Activated naive CD4-positive, alpha-beta T cell treated with anti-CD3 and anti-CD28 coated beads for 36 hours (primary cell): ENCODE measurements around the gene MCUR1. TPM values are rescaled to one million over a fixed set of nuclear protein-coding genes. Genes with fewer than 3 reads are reported as not detected.

ENCODE experiments used
- CTCF ChIA-PET: fragments of 350-600 bp; sonication (Branson Sonifier 250); formaldehyde crosslinking; loops from one replicate; lab custom pipeline; 2021; ENCODE audit warnings: antibody characterized with exemption; lab: Charles Lee
- DNase-seq: peaks from one replicate; pipeline ENCODE4 v3.0.0-alpha.2; 2020
- H3K27ac Mint-ChIP-seq: one replicate; pipeline ENCODE4 v1.8.0; 2021; ENCODE audit warnings: mild to moderate bottlenecking, mixed read lengths
- H3K27me3 Mint-ChIP-seq: one replicate; pipeline ENCODE4 v1.8.0; 2021; ENCODE audit warnings: low read depth, mixed read lengths
- H3K36me3 Mint-ChIP-seq: one replicate; pipeline ENCODE4 v1.8.0; 2021; ENCODE audit warnings: low read depth, mixed read lengths
- H3K4me1 Mint-ChIP-seq: one replicate; pipeline ENCODE4 v1.8.0; 2021; ENCODE audit warnings: low read depth, mixed read lengths
- H3K4me3 Mint-ChIP-seq: one replicate; pipeline ENCODE4 v1.8.0; 2021; ENCODE audit warnings: mild to moderate bottlenecking, moderate library complexity, mixed read lengths
- H3K9me3 Mint-ChIP-seq: one replicate; pipeline ENCODE4 v1.8.0; 2021; ENCODE audit warnings: mixed read lengths
- intact Hi-C: fragments of 100-400 bp; cut with micrococcal nuclease; formaldehyde crosslinking; loops from one replicate; pipeline ENCODE4 v1.15.1; 2023
- total RNA-seq, 2 experiments: library from RNA; stranded (reverse); gene quantifications; one replicate each; pipeline ENCODE4 v1.2.3, GENCODE V29; 2021

MCUR1 gene
- total RNA-seq, 2 experiments from 2014 or later: 27.1 to 28.3 TPM

DNA sequence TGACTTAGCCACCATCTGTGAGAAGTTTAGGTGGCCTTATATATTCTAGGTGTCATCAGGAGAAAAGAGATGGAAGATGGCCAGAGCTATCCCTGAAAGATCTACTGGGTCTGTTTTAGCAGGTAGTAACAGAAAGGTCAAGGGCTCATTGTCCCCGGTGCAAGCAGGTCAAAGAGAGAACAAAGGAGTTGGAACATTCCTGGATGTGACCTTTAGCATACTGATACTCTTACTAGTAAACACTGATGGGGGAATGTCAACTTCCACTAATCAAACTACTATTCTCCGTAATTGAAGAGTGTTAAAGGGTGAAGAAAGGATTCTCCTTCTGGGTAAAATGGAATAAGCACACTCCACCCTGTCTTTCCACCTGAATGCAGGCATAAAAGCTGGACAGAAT lies 4.0 kb upstream of the MCUR1 start:
- no peak for DNase-seq
- Mint-ChIP-seq H3K9me3 (no peaks in the 10 kb centered on the region), H3K4me1 (peaks cover 6% of the 10 kb centered on the region), H3K4me3 (no peak overlapping the region), H3K27me3 (no peaks in the 10 kb centered on the region), H3K36me3 (no peaks in the 10 kb centered on the region), H3K27ac (no peak overlapping the region)
- intact Hi-C loops: no loop called here
- CTCF ChIA-PET: interaction anchor here (1.4 kb wide), 1 partner anchor 56 kb away, joined by 4 read pairs; no protein-coding TSS in a partner anchor

DNA sequence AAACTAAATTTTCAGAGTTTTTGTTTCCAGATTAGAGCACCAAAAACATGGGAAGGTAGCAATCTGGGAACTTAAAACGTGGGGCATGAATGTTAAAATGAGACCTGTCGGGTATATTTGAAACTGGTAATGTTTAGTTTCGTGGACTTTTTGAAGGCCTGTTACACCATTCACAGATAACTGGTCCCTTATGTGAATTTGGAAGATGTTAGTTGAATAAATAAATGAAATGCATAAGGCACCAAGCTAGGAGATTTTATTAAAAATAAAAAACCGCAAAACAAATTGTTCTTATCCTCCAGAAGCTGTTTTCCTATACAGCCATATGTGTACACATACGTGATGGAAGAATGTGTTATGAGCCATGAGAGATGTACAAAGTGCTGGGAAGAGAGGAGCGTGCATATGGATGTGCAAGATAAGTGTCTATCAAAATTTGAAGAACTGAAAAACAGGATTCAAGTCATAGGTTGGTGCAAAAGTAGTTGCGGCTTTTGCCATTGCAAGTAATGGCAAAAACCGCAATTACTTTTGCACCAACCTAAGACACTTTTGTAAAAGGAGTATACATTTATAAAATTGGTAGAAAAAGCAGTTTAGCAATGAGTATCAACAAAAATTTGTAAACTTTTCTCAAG lies 700 bp upstream of the MCUR1 start:
- no peaks in the 10 kb centered on the region for H3K36me3 Mint-ChIP-seq
- CTCF ChIA-PET: interaction anchor here (0.5 kb wide), 1 partner anchor 279 kb away, joined by 4 read pairs; no protein-coding TSS in a partner anchor
- DNase-seq: no peak
- H3K27ac Mint-ChIP-seq: peak overlapping the region; percentile 82
- peak overlapping the region; percentile 72 for H3K4me3 Mint-ChIP-seq
- intact Hi-C loops: loop anchor here (1.0 to 5.0 kb wide), 10 partner anchors 20 to 487 kb away; partner anchors contain the start of genes GFOD1, NOL7, SIRT5 and TBC1D7
- peaks cover 28% of the 10 kb centered on the region for H3K4me1 Mint-ChIP-seq
- H3K27me3 Mint-ChIP-seq: no peaks in the 10 kb centered on the region
- H3K9me3 Mint-ChIP-seq: no peaks in the 10 kb centered on the region

DNA sequence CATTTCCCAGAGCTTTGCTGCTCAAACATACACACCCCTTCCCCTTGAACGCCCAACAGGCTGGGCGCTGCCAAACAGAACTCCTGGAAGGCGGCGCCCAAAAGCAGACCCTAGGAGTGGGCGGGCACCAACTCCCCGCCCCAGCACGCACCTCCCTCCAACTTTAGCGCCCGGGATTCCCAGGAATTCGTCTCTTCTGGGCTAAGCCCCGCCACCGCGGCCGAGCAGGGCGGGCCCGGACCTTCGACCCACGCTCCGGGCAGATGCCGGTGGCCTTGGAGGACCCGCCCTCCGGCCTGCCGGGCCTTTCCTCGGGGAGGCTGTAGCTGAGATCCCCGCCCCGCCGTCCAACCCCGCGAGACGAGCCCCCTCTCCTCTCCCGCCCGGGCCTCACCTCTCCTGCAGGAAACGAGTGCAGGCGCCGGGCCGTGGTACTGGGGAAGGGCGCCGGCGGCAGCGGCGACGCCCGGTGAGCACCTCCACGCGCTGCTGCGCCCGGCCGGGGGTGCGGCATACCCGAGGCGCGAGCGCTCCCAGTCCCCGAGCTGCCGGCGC lies 659 bp downstream of the MCUR1 start:
- CTCF ChIA-PET: interaction anchor here (0.6 to 1.3 kb wide), 4 partner anchors 11 to 254 kb away, joined by 3 to 4 read pairs (median 3); no protein-coding TSS in a partner anchor
- intact Hi-C loops: loop anchor here (1.0 to 5.0 kb wide), 10 partner anchors 19 to 485 kb away; partner anchors contain the start of genes GFOD1, NOL7, SIRT5 and TBC1D7

DNA sequence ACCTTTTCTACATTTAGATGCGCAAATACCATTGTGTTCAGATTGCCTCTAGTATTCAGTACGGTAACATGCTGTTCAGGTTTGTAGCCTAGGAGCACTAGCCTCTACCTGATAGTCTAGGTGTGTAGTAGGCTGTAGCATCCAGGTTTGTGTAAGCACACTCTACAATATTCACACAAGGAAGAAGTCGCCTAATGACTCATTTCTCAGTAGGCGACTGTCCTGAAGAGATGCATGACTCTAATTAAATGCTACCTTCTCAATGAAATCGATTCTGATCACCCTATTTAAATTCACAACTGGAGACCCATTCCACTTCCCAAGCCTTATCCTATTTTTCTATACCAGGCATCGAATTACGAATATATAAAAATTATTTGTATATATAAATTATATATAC lies 1.3 kb downstream of the MCUR1 start:
- Mint-ChIP-seq H3K27ac (peak overlapping the region; percentile 33), H3K9me3 (no peaks in the 10 kb centered on the region), H3K4me1 (peaks cover 31% of the 10 kb centered on the region), H3K27me3 (no peaks in the 10 kb centered on the region), H3K36me3 (peaks cover 3% of the 10 kb centered on the region), H3K4me3 (peak overlapping the region; percentile 83)
- intact Hi-C loops: loop anchor here (5.0 kb wide), 1 partner anchor 264 kb away; no protein-coding TSS in a partner anchor
- DNase-seq: no peak
- CTCF ChIA-PET: interaction anchor here (1.0 to 1.3 kb wide), 2 partner anchors 10 to 61 kb away, joined by 3 read pairs; no protein-coding TSS in a partner anchor

More for the DNA sequence above, 659 bp downstream of the MCUR1 start:
- H3K27ac Mint-ChIP-seq: peak overlapping the region; percentile 73
- no peaks in the 10 kb centered on the region for H3K27me3 Mint-ChIP-seq
- peaks cover 3% of the 10 kb centered on the region for H3K36me3 Mint-ChIP-seq
- DNase-seq: no peak
- H3K9me3 Mint-ChIP-seq: no peaks in the 10 kb centered on the region
- peak overlapping the region; percentile 83 for H3K4me3 Mint-ChIP-seq
- H3K4me1 Mint-ChIP-seq: peaks cover 28% of the 10 kb centered on the region

DNA sequence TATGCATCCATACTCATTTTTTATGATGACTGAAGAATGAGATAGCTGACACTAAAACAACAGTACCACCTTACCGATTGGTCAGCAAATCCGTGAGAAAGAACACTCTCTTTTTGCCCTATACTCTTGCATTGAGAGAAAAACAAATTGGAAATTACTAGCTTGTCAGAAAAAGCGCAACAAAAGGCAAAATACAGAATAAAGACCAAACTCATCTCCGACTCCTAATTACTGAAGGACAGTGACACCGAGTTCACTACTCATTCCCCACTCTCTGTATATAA lies 2.1 kb downstream of the MCUR1 start:
- CTCF ChIA-PET: interaction anchor here (0.8 to 1.8 kb wide), 3 partner anchors 18 to 196 kb away, joined by 4 to 7 read pairs (median 5); no protein-coding TSS in a partner anchor
- intact Hi-C loops: loop anchor here (5.0 kb wide), 1 partner anchor 265 kb away; no protein-coding TSS in a partner anchor
- Mint-ChIP-seq H3K4me3 (no peak overlapping the region), H3K36me3 (peaks cover 3% of the 10 kb centered on the region), H3K4me1 (peaks cover 34% of the 10 kb centered on the region), H3K27ac (no peak overlapping the region), H3K9me3 (no peaks in the 10 kb centered on the region), H3K27me3 (no peaks in the 10 kb centered on the region)
- no peak for DNase-seq

DNA sequence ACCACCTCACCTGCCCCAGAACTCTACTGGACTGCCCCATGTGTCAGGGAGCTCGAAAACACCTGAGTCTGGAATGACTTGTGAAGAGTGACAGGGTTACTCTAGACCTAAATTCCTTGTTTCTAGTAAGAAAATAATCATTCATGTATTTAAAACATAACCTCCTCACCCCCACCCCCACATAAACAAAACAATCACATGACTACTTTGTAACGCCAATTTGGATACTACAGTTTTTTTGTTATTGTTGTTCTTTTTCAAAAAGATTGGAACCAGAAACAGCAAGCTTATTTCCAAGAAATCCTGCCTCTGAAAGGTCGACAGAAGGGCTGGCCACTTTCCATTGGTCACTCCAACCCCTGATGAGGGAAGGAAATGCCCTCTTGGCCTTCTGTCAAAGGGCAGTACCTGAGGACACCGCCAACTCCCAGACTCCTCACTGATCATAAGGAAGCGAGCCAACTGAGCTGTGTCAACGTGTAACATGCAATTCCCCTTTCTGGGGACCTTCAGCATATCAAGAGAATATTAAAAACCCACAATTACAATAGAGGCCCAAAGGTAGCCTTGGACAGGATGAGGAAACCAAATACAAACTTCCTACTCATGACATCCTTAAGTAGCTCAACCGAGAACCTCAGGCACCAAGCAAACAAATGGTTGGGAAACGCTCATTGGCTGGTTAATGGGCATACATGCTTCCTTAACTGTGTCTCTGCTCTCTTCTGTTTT lies 2.6 kb downstream of the MCUR1 start:
- H3K9me3 Mint-ChIP-seq: no peaks in the 10 kb centered on the region
- H3K4me3 Mint-ChIP-seq: no peak overlapping the region
- H3K27ac Mint-ChIP-seq: no peak overlapping the region
- H3K36me3 Mint-ChIP-seq: peaks cover 3% of the 10 kb centered on the region
- H3K4me1 Mint-ChIP-seq: peaks cover 34% of the 10 kb centered on the region
- intact Hi-C loops: loop anchor here (5.0 kb wide), 1 partner anchor 266 kb away; no protein-coding TSS in a partner anchor
- CTCF ChIA-PET: interaction anchor here (0.7 to 1.8 kb wide), 6 partner anchors 17 to 197 kb away, joined by 3 to 7 read pairs (median 4); partner anchors contain the start of gene NOL7
- no peaks in the 10 kb centered on the region for H3K27me3 Mint-ChIP-seq
- DNase-seq: no peak

DNA sequence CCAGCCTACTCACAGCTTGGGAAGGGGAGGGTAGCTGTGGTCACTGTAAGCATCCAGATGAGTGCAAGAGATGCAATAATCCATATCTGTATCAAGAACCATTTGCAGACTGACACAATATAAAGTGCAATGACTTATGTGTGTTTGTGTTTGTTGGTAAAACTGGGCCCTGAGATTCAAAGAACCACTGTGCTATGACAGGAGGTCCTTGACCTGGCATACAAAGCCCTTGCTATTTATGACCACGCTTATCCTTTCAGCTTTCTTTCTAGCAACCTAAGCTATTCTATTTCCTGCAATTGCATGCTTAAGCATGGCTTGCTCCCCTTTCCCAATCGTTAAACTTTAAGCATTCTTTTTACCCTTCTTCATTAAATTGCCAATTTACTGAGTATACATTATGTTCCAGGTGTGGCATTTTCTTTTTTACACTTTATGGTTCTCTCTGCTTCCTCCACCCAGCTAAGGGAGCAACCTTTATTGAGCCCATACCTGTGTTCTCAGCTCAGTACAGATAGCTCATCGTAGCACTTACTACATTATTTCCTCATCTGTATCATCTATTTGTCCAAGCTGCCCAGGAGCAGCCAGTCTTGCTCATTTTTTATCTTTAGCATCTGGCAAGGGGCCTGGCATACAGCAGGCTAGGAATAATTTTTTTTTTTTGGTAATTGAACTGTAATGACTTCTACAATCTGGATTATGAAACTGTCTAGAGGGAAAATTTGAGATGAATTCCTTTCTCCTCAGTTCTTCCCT lies 3.5 kb downstream of the MCUR1 start:
- Mint-ChIP-seq H3K4me3 (no peak overlapping the region), H3K27ac (no peak overlapping the region), H3K9me3 (no peaks in the 10 kb centered on the region), H3K4me1 (peaks cover 34% of the 10 kb centered on the region), H3K36me3 (peaks cover 3% of the 10 kb centered on the region), H3K27me3 (no peaks in the 10 kb centered on the region)
- intact Hi-C loops: loop anchor here (5.0 kb wide), 1 partner anchor 266 kb away; no protein-coding TSS in a partner anchor
- DNase-seq: no peak
- CTCF ChIA-PET: interaction anchor here (0.5 to 1.8 kb wide), 8 partner anchors 13 to 1836 kb away, joined by 3 to 7 read pairs (median 3); partner anchors contain the start of gene NOL7

DNA sequence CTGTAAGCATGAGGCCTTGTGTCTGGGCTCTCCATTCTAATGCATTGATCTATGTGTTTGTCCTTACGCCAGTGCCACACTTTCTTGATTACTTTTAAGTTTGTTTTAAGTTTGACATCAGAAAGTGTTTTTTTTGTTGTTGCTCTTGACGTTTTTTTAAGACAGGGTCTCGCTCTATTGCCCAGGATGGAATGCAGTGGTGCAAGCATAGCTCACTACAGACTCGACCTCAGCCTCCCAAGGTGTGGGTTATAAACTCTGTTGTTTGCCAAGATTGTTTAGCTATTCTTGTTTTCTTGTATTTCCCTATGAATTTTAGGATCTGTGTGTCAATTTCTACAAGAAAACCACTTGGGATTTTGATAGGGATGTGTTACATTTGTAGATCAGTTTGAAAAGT lies 5.6 kb downstream of the MCUR1 start:
- no peak overlapping the region for H3K27ac Mint-ChIP-seq
- H3K4me3 Mint-ChIP-seq: no peak overlapping the region
- peaks cover 30% of the 10 kb centered on the region for H3K4me1 Mint-ChIP-seq
- no peaks in the 10 kb centered on the region for H3K27me3 Mint-ChIP-seq
- no peak for DNase-seq
- H3K9me3 Mint-ChIP-seq: no peaks in the 10 kb centered on the region
- intact Hi-C loops: no loop called here
- peaks cover 6% of the 10 kb centered on the region for H3K36me3 Mint-ChIP-seq
- CTCF ChIA-PET: interaction anchor here (0.7 kb wide), 1 partner anchor 349 kb away, joined by 3 read pairs; no protein-coding TSS in a partner anchor

DNA sequence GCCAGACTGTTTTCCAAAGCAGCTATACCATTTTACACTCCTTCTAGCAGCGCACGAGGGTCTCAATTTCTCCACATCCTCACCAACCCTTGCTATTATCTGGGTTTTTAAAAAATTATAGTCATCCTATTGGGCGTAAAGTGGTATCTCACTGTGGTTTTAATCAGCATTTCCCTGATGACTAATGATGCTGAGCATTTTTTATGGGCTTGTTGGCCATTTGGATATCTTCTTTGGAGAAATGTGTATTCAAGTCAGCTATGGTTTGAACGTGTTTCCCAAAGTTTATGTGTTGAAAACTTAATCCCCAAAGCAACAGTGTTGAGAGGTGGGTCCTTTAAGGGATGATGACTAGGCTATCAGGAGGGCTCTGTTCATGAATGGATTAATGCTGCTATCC lies 6.7 kb downstream of the MCUR1 start:
- H3K36me3 Mint-ChIP-seq: peaks cover 6% of the 10 kb centered on the region
- no peak for DNase-seq
- H3K9me3 Mint-ChIP-seq: no peaks in the 10 kb centered on the region
- CTCF ChIA-PET: interaction anchor here (1.1 kb wide), 1 partner anchor 13 kb away, joined by 3 read pairs; no protein-coding TSS in a partner anchor
- no peak overlapping the region for H3K4me3 Mint-ChIP-seq
- H3K27me3 Mint-ChIP-seq: no peaks in the 10 kb centered on the region
- peaks cover 22% of the 10 kb centered on the region for H3K4me1 Mint-ChIP-seq
- no peak overlapping the region for H3K27ac Mint-ChIP-seq
- intact Hi-C loops: no loop called here

DNA sequence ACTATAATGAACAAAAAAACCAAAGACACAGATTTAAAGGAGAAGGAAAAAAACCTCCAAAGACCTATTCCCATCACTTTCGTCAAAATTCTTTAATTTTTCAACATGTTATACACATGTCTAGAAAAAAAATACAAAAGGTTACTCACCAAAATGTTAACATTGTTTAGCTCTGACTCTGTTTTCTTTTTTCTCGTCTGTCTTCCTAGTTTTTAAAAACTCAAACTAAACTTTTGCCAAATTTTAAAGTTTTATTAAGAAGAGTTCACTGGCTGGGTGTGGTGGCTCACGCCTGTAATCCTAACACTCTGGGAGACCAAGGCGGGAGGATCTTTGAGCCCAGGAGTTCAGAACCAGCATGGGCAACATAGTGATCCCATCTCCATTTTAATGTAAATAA lies 10.8 kb downstream of the MCUR1 start:
- DNase-seq: no peak
- Mint-ChIP-seq H3K4me3 (no peak overlapping the region), H3K36me3 (peaks cover 13% of the 10 kb centered on the region), H3K4me1 (peaks cover 6% of the 10 kb centered on the region), H3K27ac (no peak overlapping the region), H3K9me3 (no peaks in the 10 kb centered on the region), H3K27me3 (no peaks in the 10 kb centered on the region)
- intact Hi-C loops: no loop called here
- CTCF ChIA-PET: interaction anchor here (1.1 kb wide), 1 partner anchor 10 kb away, joined by 3 read pairs; no protein-coding TSS in a partner anchor

DNA sequence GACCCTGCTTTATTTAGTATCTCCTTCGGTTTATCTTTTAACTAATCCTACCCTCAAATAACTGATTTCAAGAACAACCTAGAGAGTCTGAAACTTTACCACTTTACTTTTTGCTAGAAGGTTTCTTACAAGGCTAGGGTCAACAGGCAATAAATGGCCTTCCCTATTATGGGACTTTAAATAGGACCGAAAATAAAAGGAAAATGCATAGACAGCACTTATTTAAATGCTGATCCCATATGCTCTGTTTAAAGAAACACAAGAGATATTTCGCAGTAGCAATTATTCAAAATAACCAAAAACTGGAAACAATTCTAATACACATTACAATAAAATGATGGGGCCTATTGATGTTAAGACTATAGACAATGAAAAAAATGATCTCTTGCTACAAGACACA lies 13.7 kb downstream of the MCUR1 start:
- Mint-ChIP-seq H3K9me3 (no peaks in the 10 kb centered on the region), H3K4me3 (no peak overlapping the region), H3K4me1 (no peaks in the 10 kb centered on the region), H3K36me3 (peaks cover 13% of the 10 kb centered on the region), H3K27ac (no peak overlapping the region), H3K27me3 (no peaks in the 10 kb centered on the region)
- intact Hi-C loops: no loop called here
- DNase-seq: no peak
- CTCF ChIA-PET: no interaction called here
